ENCODE results near the gene DERA.

- TF ChIP-seq EZH2 (IDR thresholded peaks at IDR 0.05; ENCODE audit: borderline replicate concordance), result no peak
- TF ChIP-seq CTCF (IDR thresholded peaks at IDR 0.05; ENCODE audit: poor library complexity), result no peak
- no peak for TF ChIP-seq EZH2phosphoT487 (IDR thresholded peaks at IDR 0.05; ENCODE audit: low read depth, severe bottlenecking, unreplicated experiment)
Measured at GRCh38 chr12:16056910-16057309, 145.8 kb downstream of the DERA start.

All from hepatocyte (in vitro differentiated cells).